Measurements from ENCODE around the gene EIF4E3.

Gene EIF4E3

GRCh38 chr3:71725271-71725991, at the start of gene EIF4E3:
Gene EIF4E3, minus strand, starts transcription at chr3:71725402. Its CDS starts 35 bp downstream, at chr3:71725367.
- H3K4me3 ChIP-seq (ENCODE audit: low read depth, low read length), result peak within 1 kb of the TSS; percentile 63
- DNase-seq (ENCODE audit: low read depth), result no peak

- no peak for DNase-seq (ENCODE audit: low read depth)
- H3K4me3 ChIP-seq (ENCODE audit: low read depth, low read length), result no peak overlapping the region
Measured at GRCh38 chr3:71771884-71772283, 46.7 kb upstream of the EIF4E3 start.

GRCh38 chr3:71771126-71771525, 45.9 kb upstream of the EIF4E3 start:
- DNase-seq (ENCODE audit: low read depth), result no peak
- no peak overlapping the region for H3K4me3 ChIP-seq (ENCODE audit: low read depth, low read length)

- DNase-seq (ENCODE audit: low read depth), result no peak
- no peak overlapping the region for H3K4me3 ChIP-seq (ENCODE audit: low read depth, low read length)
Measured at GRCh38 chr3:71763426-71763825, 38.2 kb upstream of the EIF4E3 start.

- no peak overlapping the region for H3K4me3 ChIP-seq (ENCODE audit: low read depth, low read length)
- no peak for DNase-seq (ENCODE audit: low read depth)
Measured at GRCh38 chr3:71760140-71760539, 34.9 kb upstream of the EIF4E3 start.

- no peak overlapping the region for H3K4me3 ChIP-seq (ENCODE audit: low read depth, low read length)
- DNase-seq (ENCODE audit: low read depth), result no peak
Measured at GRCh38 chr3:71759401-71759800, 34.2 kb upstream of the EIF4E3 start.

GRCh38 chr3:71758091-71758490, 32.9 kb upstream of the EIF4E3 start:
- DNase-seq (ENCODE audit: low read depth), result no peak
- H3K4me3 ChIP-seq (ENCODE audit: low read depth, low read length), result no peak overlapping the region

- no peak overlapping the region for H3K4me3 ChIP-seq (ENCODE audit: low read depth, low read length)
- no peak for DNase-seq (ENCODE audit: low read depth)
Measured at GRCh38 chr3:71754610-71755253, 29.5 kb upstream of the EIF4E3 start.

- H3K4me3 ChIP-seq (ENCODE audit: low read depth, low read length), result peak within 1 kb of the TSS; percentile 38
- peak; percentile 10 for DNase-seq (ENCODE audit: low read depth)
Measured at GRCh38 chr3:71753701-71754609, 28.8 kb upstream of the EIF4E3 start, which contains the start of gene GPR27. Gene GPR27, plus strand, starts transcription at chr3:71753855. Its CDS starts 195 bp downstream, at chr3:71754050.

GRCh38 chr3:71752831-71753700, 27.9 kb upstream of the EIF4E3 start:
- no peak for DNase-seq (ENCODE audit: low read depth)
- H3K4me3 ChIP-seq (ENCODE audit: low read depth, low read length), result peak overlapping the region; percentile 38

GRCh38 chr3:71751602-71752001, 26.4 kb upstream of the EIF4E3 start:
- H3K4me3 ChIP-seq (ENCODE audit: low read depth, low read length), result no peak overlapping the region
- DNase-seq (ENCODE audit: low read depth), result no peak

GRCh38 chr3:71744738-71745137, 19.5 kb upstream of the EIF4E3 start:
- DNase-seq (ENCODE audit: low read depth), result no peak
- no peak overlapping the region for H3K4me3 ChIP-seq (ENCODE audit: low read depth, low read length)

- no peak overlapping the region for H3K4me3 ChIP-seq (ENCODE audit: low read depth, low read length)
- no peak for DNase-seq (ENCODE audit: low read depth)
Measured at GRCh38 chr3:71742621-71743020, 17.4 kb upstream of the EIF4E3 start.

GRCh38 chr3:71734881-71735280, 9.7 kb upstream of the EIF4E3 start:
- no peak for DNase-seq (ENCODE audit: low read depth)
- no peak overlapping the region for H3K4me3 ChIP-seq (ENCODE audit: low read depth, low read length)

GRCh38 chr3:71733319-71733718, 8.1 kb upstream of the EIF4E3 start:
- no peak for DNase-seq (ENCODE audit: low read depth)
- no peak overlapping the region for H3K4me3 ChIP-seq (ENCODE audit: low read depth, low read length)

- DNase-seq (ENCODE audit: low read depth), result no peak
- no peak overlapping the region for H3K4me3 ChIP-seq (ENCODE audit: low read depth, low read length)
Measured at GRCh38 chr3:71732637-71733036, 7.4 kb upstream of the EIF4E3 start.

GRCh38 chr3:71728632-71729342, 3.6 kb upstream of the EIF4E3 start:
- no peak overlapping the region for H3K4me3 ChIP-seq (ENCODE audit: low read depth, low read length)
- DNase-seq (ENCODE audit: low read depth), result no peak

- DNase-seq (ENCODE audit: low read depth), result no peak
- H3K4me3 ChIP-seq (ENCODE audit: low read depth, low read length), result no peak overlapping the region
Measured at GRCh38 chr3:71726146-71726545, 944 bp upstream of the EIF4E3 start.
